Lower lobe of right lung (tissue), 2 donors: ENCODE measurements around the gene SLC11A1. TPM values are rescaled to one million over a fixed set of nuclear protein-coding genes. Genes with fewer than 3 reads are reported as not detected.

Experiments
- ATAC-seq, 2 donors: fragments of 200-7000 bp; cut with Tn5 transposase; one replicate each; pipeline ENCODE4 v1.9.1; 2020 to 2022; ENCODE audit warnings: mild to moderate bottlenecking in 2 of 2, moderate library complexity in 2 of 2
- DNase-seq: peaks from one replicate; pipeline ENCODE4 v3.0.0-alpha.2; 2020
- H3K27ac ChIP-seq: fragments of 200-600 bp; one replicate; pipeline ENCODE4 v1.8.0; 2022
- H3K27me3 ChIP-seq: fragments of 200-600 bp; one replicate; pipeline ENCODE4 v1.8.0; 2022; ENCODE audit warnings: low read depth
- H3K36me3 ChIP-seq: fragments of 200-600 bp; one replicate; pipeline ENCODE4 v1.8.0; 2022; ENCODE audit warnings: mild to moderate bottlenecking
- H3K4me1 ChIP-seq: fragments of 200-600 bp; one replicate; pipeline ENCODE4 v1.8.0; 2022
- H3K4me3 ChIP-seq: fragments of 200-600 bp; one replicate; pipeline ENCODE4 v1.8.0; 2022; ENCODE audit warnings: mild to moderate bottlenecking
- H3K9me3 ChIP-seq: fragments of 200-600 bp; one replicate; pipeline ENCODE4 v1.8.0; 2022
- intact Hi-C: fragments of 100-400 bp; cut with DNase I; formaldehyde crosslinking; loops from one replicate; pipeline ENCODE4 v1.11.0; 2022
- total RNA-seq: library from RNA; stranded (reverse); fragmentation: NEBNext Ultra II Directional; extraction: Animal tissue kit (Norgen Biotek cat#: 25700); gene quantifications from one replicate; pipeline ENCODE4 v1.2.1, GENCODE V29; 2021
- TF ChIP-seq, protein P1 (sequence below): fragments of 200-600 bp; IDR thresholded peaks from one replicate; pipeline ENCODE4 v1.8.0; 2022; ENCODE audit warnings: antibody characterized with exemption, mild to moderate bottlenecking
- donor health status: DM: no; HTN: yes; CAD: no; lungs with severe emphysema.

SLC11A1 gene
- total RNA-seq, 1 donor from 2014 or later: 419 TPM

DNA sequence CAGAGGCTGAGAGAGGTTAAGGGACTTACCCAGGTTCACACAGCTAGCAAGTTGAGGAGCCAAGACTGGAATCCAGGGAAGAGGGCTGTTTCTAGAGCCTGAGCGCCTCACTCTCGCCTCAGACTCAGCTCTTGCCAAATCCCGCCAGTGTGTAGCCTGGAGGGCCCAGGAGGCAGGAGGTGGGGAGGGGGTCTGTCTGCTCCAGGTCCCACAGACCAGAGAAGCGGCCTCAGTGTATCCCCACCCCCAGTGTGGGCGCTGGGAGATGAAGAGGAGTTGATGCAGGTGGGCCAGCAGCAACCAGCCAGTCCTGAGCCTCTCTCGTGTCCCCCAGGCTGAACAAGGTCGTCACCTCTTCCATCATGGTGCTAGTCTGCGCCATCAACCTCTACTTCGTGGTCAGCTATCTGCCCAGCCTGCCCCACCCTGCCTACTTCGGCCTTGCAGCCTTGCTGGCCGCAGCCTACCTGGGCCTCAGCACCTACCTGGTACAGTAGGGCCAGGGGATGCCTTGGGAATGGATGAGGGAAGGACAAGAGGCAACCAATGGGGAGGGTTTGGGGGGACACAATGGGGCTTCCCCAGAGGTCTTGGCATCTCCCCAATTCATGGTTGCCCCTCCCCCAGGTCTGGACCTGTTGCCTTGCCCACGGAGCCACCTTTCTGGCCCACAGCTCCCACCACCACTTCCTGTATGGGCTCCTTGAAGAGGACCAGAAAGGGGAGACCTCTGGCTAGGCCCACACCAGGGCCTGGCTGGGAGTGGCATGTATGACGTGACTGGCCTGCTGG lies 12.4 kb downstream of the SLC11A1 start:
- Histone ChIP-seq H3K4me3 (peak overlapping the region; percentile 1), H3K27me3 (no peaks in the 10 kb centered on the region), H3K4me1 (peaks cover 31% of the 10 kb centered on the region), H3K9me3 (no peaks in the 10 kb centered on the region), H3K36me3 (peaks cover 8% of the 10 kb centered on the region), H3K27ac (peak overlapping the region; percentile 100)
- ATAC-seq (no peak), DNase-seq (peak; percentile 55)
- TF ChIP-seq, protein P1, sequence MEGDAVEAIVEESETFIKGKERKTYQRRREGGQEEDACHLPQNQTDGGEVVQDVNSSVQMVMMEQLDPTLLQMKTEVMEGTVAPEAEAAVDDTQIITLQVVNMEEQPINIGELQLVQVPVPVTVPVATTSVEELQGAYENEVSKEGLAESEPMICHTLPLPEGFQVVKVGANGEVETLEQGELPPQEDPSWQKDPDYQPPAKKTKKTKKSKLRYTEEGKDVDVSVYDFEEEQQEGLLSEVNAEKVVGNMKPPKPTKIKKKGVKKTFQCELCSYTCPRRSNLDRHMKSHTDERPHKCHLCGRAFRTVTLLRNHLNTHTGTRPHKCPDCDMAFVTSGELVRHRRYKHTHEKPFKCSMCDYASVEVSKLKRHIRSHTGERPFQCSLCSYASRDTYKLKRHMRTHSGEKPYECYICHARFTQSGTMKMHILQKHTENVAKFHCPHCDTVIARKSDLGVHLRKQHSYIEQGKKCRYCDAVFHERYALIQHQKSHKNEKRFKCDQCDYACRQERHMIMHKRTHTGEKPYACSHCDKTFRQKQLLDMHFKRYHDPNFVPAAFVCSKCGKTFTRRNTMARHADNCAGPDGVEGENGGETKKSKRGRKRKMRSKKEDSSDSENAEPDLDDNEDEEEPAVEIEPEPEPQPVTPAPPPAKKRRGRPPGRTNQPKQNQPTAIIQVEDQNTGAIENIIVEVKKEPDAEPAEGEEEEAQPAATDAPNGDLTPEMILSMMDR: no peak
- intact Hi-C loops: no loop called here

DNA sequence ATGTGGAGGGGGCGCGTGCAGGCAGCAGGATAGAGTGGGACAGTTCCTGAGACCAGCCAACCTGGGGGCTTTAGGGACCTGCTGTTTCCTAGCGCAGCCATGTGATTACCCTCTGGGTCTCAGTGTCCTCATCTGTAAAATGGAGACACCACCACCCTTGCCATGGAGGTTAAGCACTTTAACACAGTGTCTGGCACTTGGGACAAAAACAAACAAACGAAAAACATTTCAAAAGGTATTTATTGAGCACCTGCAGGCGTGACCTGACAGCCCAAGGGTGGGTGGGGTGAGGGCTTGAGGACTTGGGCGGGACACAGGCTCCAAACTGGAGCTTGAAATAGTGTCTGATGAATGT lies 13.0 kb downstream of the SLC11A1 start:
- H3K36me3 ChIP-seq: peaks cover 8% of the 10 kb centered on the region
- intact Hi-C loops: no loop called here
- no peaks in the 10 kb centered on the region for H3K9me3 ChIP-seq
- H3K4me3 ChIP-seq: peak overlapping the region; percentile 99
- H3K27me3 ChIP-seq: no peaks in the 10 kb centered on the region
- TF ChIP-seq, protein P1: no peak
- peak overlapping the region; percentile 100 for H3K27ac ChIP-seq
- DNase-seq: no peak
- no peak for ATAC-seq
- H3K4me1 ChIP-seq: peaks cover 31% of the 10 kb centered on the region

DNA sequence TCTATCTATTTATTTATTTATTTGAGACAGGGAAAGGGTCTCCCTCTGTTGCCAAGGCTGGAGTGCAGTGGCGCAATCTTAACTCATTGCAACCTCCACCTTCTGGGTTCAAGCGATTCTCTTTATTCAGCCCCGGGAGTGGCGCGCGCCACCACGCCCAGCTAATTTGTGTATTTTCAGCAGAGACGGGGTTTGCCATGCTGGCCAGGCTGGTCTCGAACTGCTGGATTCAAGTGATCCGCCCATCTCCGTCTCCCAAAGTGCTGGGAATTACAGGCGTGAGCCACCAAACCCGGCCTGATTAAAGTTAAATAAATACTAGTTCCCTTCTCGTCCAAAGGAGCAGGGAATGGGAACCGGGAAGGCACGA lies 13.4 kb downstream of the SLC11A1 start:
- intact Hi-C loops: no loop called here
- no peak for ATAC-seq
- H3K27me3 ChIP-seq: no peaks in the 10 kb centered on the region
- H3K9me3 ChIP-seq: no peaks in the 10 kb centered on the region
- H3K36me3 ChIP-seq: peaks cover 8% of the 10 kb centered on the region
- peak overlapping the region; percentile 100 for H3K27ac ChIP-seq
- TF ChIP-seq, protein P1: no peak
- peaks cover 31% of the 10 kb centered on the region for H3K4me1 ChIP-seq
- peak; percentile 59 for DNase-seq
- H3K4me3 ChIP-seq: peak overlapping the region; percentile 99

DNA sequence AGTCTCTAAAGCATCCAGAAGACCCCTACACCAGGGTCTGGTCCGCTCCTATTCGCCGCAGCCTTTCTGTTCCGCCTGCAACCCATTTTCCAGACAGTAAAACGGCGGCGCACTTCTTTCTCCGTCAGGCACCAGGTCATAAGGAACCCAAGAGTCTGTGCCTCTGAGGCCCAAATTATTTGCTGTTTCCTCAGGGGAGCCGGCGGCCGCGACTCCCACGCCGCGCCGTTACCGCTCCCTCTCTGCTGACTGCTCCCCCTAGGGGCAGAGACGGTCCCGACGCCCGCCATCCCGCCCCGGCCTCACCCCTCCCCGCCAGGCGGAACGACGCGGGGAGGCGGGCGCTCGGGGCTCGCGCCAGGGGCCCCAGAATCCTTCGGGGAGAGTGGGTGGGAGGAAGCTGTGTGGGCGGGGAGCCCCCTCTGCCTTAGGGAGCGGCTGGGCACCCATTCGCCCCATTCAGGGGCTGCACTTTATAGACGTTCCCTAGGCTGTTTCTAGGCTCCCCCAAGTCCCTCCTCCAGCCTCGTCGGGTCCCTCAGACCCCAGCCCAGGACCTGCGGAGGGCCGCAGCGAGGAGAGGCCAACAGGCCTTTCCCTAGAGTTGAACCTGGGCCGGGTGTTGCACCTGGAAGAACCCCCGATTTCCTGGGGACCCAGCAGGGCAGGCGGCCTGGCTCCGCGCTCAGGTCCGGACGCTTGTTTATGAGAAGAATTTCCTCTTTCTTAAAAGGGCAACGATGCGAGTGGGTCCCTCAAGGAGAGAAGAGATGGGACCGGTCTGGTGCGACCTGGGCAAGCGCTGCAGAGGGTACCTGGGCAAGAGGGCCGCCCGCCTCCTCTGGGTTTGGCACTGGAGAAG lies 14.0 kb downstream of the SLC11A1 start:
- TF ChIP-seq, protein P1: peak; percentile 81
- H3K4me3 ChIP-seq: peak overlapping the region; percentile 99
- peaks cover 8% of the 10 kb centered on the region for H3K36me3 ChIP-seq
- H3K27ac ChIP-seq: peak overlapping the region; percentile 100
- peaks cover 33% of the 10 kb centered on the region for H3K4me1 ChIP-seq
- H3K9me3 ChIP-seq: no peaks in the 10 kb centered on the region
- H3K27me3 ChIP-seq: no peaks in the 10 kb centered on the region
- peak; percentile 95 for DNase-seq
- peak; percentile 80 to 81 for ATAC-seq
- intact Hi-C loops: no loop called here

DNA sequence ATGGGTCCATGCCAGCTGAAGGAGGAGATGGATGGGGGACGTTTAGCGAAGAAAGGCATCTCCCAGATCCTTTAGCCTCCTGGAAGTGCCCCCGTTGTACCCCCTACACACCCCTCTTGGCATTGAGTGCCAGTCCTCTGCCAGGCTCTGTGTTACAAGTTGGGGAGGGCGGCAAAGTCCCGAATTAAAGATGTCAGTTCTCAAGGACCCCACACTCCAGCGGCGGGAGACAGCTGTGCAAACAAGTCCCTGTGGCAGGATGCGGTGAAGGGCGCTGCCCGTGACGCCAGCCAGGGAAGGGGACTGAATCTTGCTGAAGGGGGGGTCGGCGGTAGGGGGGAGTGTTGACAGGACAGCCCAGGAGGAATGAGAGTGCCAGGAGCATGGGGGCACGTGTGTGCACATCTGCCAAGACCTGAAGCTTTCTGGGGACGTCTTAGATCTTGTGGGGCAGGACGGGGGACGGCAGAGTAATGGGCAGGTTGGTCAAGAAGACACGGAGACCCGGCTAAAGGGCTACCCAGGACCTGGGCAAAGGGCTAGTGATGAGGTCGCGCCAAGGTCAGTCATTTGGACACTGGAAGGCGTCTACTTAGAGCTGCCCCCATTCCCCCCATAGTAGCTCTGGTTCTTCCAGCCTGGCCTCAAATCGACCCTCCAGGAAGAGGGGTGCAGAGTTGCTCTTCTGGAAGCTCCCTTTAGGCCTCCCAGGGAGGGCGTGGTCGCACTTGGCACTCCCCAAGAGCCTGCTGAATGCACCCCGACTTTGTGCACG lies 14.8 kb downstream of the SLC11A1 start:
- H3K27me3 ChIP-seq: no peaks in the 10 kb centered on the region
- peak overlapping the region; percentile 100 for H3K27ac ChIP-seq
- H3K9me3 ChIP-seq: no peaks in the 10 kb centered on the region
- TF ChIP-seq, protein P1: no peak
- intact Hi-C loops: no loop called here
- ATAC-seq: peak; percentile 2 to 4
- peak; percentile 91 for DNase-seq
- peaks cover 41% of the 10 kb centered on the region for H3K4me1 ChIP-seq
- peaks cover 15% of the 10 kb centered on the region for H3K36me3 ChIP-seq
- H3K4me3 ChIP-seq: peak overlapping the region; percentile 99
